ENCODE results near the gene MED17.

Gene MED17

DNA sequence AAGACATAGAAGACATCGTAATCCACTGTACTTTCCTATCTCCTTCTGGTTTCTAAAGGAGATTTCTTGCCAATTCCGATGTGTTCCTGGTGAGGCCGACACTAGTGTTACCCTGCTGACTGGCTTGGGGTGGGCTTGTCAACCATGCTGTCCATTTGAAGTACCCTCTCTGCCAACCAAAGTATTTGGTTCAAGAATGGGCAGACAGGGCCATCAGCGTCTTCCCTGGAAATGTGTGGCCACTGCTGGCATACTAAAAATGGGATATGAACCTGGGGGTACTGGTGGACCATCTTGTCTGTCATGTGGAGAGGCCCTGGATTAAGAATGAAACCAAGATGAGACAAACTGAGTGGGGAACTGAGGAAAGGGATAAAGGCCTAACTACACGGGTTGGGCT, 68.2 kb downstream of the MED17 start:
- no peak for DNase-seq

DNA sequence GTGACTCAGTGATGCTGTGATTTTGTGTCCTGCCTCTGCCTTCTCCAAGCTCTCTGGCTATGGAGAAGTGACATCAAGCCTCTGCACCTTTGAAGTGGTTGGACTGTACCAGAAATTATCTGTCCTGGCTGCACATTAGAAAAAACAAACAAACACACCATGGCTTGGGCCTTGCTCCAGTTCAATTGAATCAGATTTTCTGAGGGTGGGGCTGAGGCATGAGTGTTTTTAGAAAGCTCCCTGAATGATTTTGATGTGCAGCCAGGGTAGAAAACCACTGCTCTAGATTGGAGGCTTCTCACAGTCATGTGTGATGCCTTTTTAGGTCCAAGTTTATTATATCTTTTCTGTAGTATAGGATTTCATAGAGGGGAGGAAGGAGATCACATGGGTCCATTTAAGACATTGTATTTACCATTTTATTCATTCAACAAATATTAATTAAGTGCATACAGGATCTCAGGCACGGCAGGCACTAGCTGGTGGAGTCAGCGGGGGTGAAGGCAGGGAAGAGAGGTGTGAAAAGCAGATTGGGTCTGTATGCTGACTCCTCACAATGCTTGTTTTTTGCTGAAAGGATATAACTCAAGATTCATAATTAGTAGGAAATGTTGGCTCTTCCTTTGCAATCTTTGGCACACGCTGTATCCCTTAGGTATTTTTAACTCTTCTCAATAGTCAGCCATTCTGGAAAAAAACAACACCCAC, 73.5 kb downstream of the MED17 start:
- DNase-seq = no peak

DNA sequence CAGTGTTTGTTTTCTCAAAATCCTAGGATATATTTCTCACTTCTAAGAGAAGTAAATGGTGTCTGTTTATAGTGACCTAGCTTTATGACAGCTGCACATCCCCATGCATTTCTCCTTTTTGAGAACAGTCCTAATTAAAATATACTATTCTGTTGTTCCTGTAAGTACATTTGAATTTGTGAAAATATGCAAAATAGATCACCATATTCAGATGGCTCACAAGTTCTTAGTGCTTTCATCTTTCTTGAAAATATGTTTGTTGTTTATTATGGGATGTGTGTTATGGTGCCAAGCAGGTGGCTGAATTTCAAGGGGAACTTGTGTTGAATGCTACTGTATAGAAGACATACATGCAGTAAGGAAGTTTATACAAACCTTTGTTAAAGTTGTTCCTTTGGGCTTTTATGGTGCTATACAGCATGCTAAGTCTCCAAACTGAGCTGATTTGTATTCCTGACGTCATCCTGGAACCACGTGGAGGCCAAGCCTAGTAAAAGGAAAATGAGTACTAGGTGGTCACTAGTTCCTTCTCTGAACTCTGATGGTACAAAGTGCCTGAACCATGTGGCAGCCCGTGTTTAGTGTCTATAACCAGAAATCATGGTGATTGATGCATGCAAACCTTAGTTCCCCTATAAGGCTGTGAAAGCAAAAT, 74.2 kb downstream of the MED17 start:
- DNase-seq = no peak

DNA sequence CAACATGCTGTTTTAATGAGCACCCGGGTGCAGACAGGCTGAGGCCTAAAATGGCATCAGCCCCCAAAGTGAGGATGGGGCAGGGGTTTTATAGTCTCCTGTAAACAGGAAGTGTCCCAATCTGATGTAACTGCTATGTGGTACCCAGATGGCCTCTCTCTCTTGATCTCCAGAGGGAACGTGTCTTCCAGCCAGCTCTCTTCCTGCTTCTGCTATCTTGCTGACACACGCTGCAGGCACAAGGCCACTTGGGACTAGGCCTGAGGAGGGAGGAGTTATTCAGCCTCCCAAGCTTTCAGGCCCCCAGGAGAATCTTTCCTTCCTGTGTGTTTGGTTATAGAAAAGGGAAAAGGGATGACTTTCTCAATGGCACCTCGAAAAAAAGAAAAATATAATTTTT, 77.7 kb downstream of the MED17 start:
- DNase-seq = no peak

All from NCI-H2227 treated with DMSO at 0.1 percent for 48 hours (cell line).